ENCODE measurements around the gene CSMD2. TPM values are rescaled to one million over a fixed set of nuclear protein-coding genes. Genes with fewer than 3 reads are reported as not detected.

The CSMD2 gene
- total RNA-seq, 5 donors from 2014 or later (not counting 1 experiment from before 2014, with no cell fraction given), result 0.03 TPM; not detected in 4

GRCh38 chr1:34037856-34038255 is 127.2 kb downstream of the CSMD2 start:
- Mint-ChIP-seq H3K27ac (no peak overlapping the region), H3K36me3 (no peaks in the 10 kb centered on the region), H3K27me3 (no peaks in the 10 kb centered on the region), H3K4me1 (no peaks in the 10 kb centered on the region), H3K9me3 (no peaks in the 10 kb centered on the region), H3K4me3 (no peak overlapping the region)
- WGBS (ENCODE audit: insufficient coverage), result 80% methylated on average over 1 of the region's 7 CpGs
- no peaks in the 10 kb centered on the region for H3K36me3 ChIP-seq (ENCODE audit: control insufficient read depth in 2 of 2, extremely low read depth in 1 of 2, insufficient read depth in 1 of 2, low read length in 1 of 2)
- DNase-seq (no peak), ATAC-seq (replicated peaks in 1 of 4) (no peak)
- no peaks in the 10 kb centered on the region for H3K4me1 ChIP-seq (ENCODE audit: control insufficient read depth in 1 of 2, extremely low read depth in 1 of 2, insufficient read depth in 2 of 2, low read length in 2 of 2)
- ChIA-PET POLR2A (no interaction called here), CTCF (no interaction called here)
- H3K9me3 ChIP-seq, result no peaks in the 10 kb centered on the region
- H3K27me3 ChIP-seq (replicated peaks in 1 of 2; ENCODE audit: control insufficient read depth in 2 of 2, extremely low read depth in 1 of 2, insufficient read depth in 2 of 2, low read length in 1 of 2), result peaks cover 0 to 4% of the 10 kb centered on the region in 2 experiments
- H3K27ac ChIP-seq (ENCODE audit: low read length), result no peak overlapping the region
- H3K4me3 ChIP-seq (ENCODE audit: control insufficient read depth in 1 of 2, extremely low read depth in 1 of 2, low read length in 1 of 2), result no peak overlapping the region

- DNase-seq (no peak), ATAC-seq (replicated peaks in 1 of 4) (no peak)
- 67% methylated on average over 6 of the region's 8 CpGs for WGBS (ENCODE audit: insufficient coverage)
- Mint-ChIP-seq H3K4me1 (no peaks in the 10 kb centered on the region), H3K36me3 (no peaks in the 10 kb centered on the region), H3K27me3 (no peaks in the 10 kb centered on the region), H3K9me3 (no peaks in the 10 kb centered on the region), H3K4me3 (no peak overlapping the region), H3K27ac (no peak overlapping the region)
- no peaks in the 10 kb centered on the region for H3K4me1 ChIP-seq (ENCODE audit: control insufficient read depth in 1 of 2, extremely low read depth in 1 of 2, insufficient read depth in 2 of 2, low read length in 2 of 2)
- H3K9me3 ChIP-seq, result no peaks in the 10 kb centered on the region
- peaks cover 0 to 9% of the 10 kb centered on the region in 2 experiments for H3K27me3 ChIP-seq (replicated peaks in 1 of 2; ENCODE audit: control insufficient read depth in 2 of 2, extremely low read depth in 1 of 2, insufficient read depth in 2 of 2, low read length in 1 of 2)
- ChIA-PET CTCF (no interaction called here), POLR2A (no interaction called here)
- no peaks in the 10 kb centered on the region for H3K36me3 ChIP-seq (ENCODE audit: control insufficient read depth in 2 of 2, extremely low read depth in 1 of 2, insufficient read depth in 1 of 2, low read length in 1 of 2)
- no peak overlapping the region for H3K27ac ChIP-seq (ENCODE audit: low read length)
- H3K4me3 ChIP-seq (ENCODE audit: control insufficient read depth in 1 of 2, extremely low read depth in 1 of 2, low read length in 1 of 2), result no peak overlapping the region
Measured at GRCh38 chr1:34037109-34037508, 127.9 kb downstream of the CSMD2 start.

GRCh38 chr1:34034036-34034435 is 131.0 kb downstream of the CSMD2 start:
- Histone ChIP-seq H3K36me3 (ENCODE audit: control insufficient read depth in 2 of 2, extremely low read depth in 1 of 2, insufficient read depth in 1 of 2, low read length in 1 of 2) (no peaks in the 10 kb centered on the region), H3K27me3 (replicated peaks in 1 of 2; ENCODE audit: control insufficient read depth in 2 of 2, extremely low read depth in 1 of 2, insufficient read depth in 2 of 2, low read length in 1 of 2) (peaks cover 0 to 9% of the 10 kb centered on the region in 2 experiments), H3K27ac (ENCODE audit: low read length) (no peak overlapping the region), H3K4me3 (ENCODE audit: control insufficient read depth in 1 of 2, extremely low read depth in 1 of 2, low read length in 1 of 2) (no peak overlapping the region), H3K4me1 (ENCODE audit: control insufficient read depth in 1 of 2, extremely low read depth in 1 of 2, insufficient read depth in 2 of 2, low read length in 2 of 2) (no peaks in the 10 kb centered on the region), H3K9me3 (no peaks in the 10 kb centered on the region)
- Mint-ChIP-seq H3K36me3 (no peaks in the 10 kb centered on the region), H3K4me3 (no peak overlapping the region), H3K27ac (no peak overlapping the region), H3K4me1 (no peaks in the 10 kb centered on the region), H3K27me3 (peaks cover 0 to 3% of the 10 kb centered on the region in 2 donors), H3K9me3 (no peaks in the 10 kb centered on the region)
- ChIA-PET POLR2A (no interaction called here), CTCF (no interaction called here)
- WGBS (ENCODE audit: insufficient coverage), result no CpG with 5 or more reads among the region's 5 CpGs
- DNase-seq (no peak), ATAC-seq (replicated peaks in 1 of 4) (no peak)

DNA sequence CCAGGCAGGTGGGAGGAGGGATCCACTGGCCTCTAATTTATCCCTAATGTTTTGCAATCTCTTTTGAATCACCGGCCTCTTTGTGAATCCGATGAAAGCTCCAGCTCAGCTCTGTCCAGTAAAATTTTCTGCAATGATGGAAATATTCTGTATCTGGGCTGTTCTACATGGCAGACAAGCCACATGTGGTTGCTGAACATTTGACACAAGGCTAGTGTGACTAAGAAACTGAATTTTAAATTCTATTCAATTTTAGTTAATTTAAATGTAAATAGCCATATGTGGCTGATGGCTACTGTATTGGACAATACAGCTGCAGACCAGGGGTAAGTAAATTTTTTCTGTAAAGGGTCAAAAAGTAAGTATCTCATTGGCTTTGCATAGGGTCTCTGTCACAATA is 135.1 kb downstream of the CSMD2 start:
- CTCF ChIA-PET, result no interaction called here
- H3K4me3 ChIP-seq (ENCODE audit: control insufficient read depth in 1 of 2, extremely low read depth in 1 of 2, low read length in 1 of 2), result no peak overlapping the region
- no peak for ATAC-seq (replicated peaks in 1 of 4)

DNA sequence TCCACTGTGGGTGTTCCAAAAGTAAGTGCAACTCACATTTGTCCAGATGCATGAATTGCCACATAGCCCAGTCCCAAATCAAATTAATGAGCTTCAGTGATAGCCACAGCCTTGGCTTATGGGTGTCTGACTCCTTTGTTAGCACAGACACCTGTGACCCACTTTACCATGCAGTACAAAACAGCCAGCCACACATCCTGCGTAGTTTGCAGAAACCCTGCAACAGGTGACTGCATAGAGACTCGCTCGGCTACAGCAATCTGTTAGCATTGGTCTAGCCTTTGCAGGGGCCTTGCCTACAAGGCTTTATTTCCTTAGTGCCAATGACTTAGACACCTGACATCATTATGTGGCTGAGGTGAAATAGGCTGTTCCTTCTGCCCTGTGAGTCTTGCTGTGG is 135.5 kb downstream of the CSMD2 start:
- POLR2A ChIA-PET, result no interaction called here
- no peak overlapping the region for H3K27ac Mint-ChIP-seq
- no peak for DNase-seq

More for the DNA sequence above, 135.1 kb downstream of the CSMD2 start:
- Mint-ChIP-seq H3K4me1 (no peaks in the 10 kb centered on the region), H3K4me3 (no peak overlapping the region), H3K9me3 (no peaks in the 10 kb centered on the region), H3K27ac (no peak overlapping the region), H3K27me3 (peaks cover 9 to 10% of the 10 kb centered on the region in 2 donors), H3K36me3 (no peaks in the 10 kb centered on the region)
- no peaks in the 10 kb centered on the region for H3K36me3 ChIP-seq (ENCODE audit: control insufficient read depth in 2 of 2, extremely low read depth in 1 of 2, insufficient read depth in 1 of 2, low read length in 1 of 2)
- no peaks in the 10 kb centered on the region for H3K9me3 ChIP-seq
- no peaks in the 10 kb centered on the region for H3K4me1 ChIP-seq (ENCODE audit: control insufficient read depth in 1 of 2, extremely low read depth in 1 of 2, insufficient read depth in 2 of 2, low read length in 2 of 2)
- POLR2A ChIA-PET, result no interaction called here
- H3K27ac ChIP-seq (ENCODE audit: low read length), result no peak overlapping the region
- WGBS (ENCODE audit: insufficient coverage), result 94% methylated on average over 2 of the region's 2 CpGs
- DNase-seq, result no peak
- peaks cover 0 to 10% of the 10 kb centered on the region in 2 experiments for H3K27me3 ChIP-seq (replicated peaks in 1 of 2; ENCODE audit: control insufficient read depth in 2 of 2, extremely low read depth in 1 of 2, insufficient read depth in 2 of 2, low read length in 1 of 2)

DNA sequence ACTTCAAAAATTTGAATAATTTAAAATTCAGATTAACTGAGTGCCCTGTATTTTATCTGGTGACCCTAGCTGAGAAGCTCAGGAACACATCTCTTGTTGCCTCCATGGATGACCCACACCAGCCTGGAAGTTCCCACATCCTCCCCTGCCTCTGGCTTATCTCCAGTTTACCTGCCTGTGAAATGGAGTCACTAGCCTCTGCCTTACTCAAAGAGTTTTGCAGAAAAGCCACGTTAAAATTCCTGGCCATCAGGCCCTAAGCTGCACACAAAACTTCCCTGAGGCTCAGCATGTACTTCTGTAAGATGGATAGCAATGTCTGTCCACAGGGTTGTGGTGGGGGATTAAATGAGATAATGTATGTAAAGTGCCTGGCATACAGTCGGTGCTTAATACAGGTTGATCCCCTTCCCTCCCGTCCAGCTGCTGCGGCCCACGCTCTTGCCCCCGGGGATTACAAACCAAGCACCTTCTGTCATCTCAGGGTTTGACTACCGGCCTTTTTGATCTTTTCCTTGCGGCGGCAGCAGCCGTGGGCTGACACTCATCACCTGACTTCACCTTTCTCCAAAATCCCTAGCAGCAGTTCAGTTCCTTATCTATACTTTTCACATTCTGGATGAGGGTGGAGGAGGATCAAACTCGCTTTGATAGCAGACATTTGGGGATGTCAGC is 136.5 kb downstream of the CSMD2 start:
- no peak overlapping the region for H3K27ac ChIP-seq (ENCODE audit: low read length)
- peaks cover 0 to 10% of the 10 kb centered on the region in 2 experiments for H3K27me3 ChIP-seq (replicated peaks in 1 of 2; ENCODE audit: control insufficient read depth in 2 of 2, extremely low read depth in 1 of 2, insufficient read depth in 2 of 2, low read length in 1 of 2)
- H3K9me3 ChIP-seq, result no peaks in the 10 kb centered on the region
- Mint-ChIP-seq H3K27ac (no peak overlapping the region), H3K4me1 (no peaks in the 10 kb centered on the region), H3K36me3 (no peaks in the 10 kb centered on the region), H3K4me3 (no peak overlapping the region), H3K9me3 (no peaks in the 10 kb centered on the region), H3K27me3 (peaks cover 15% of the 10 kb centered on the region in 2 donors)
- CTCF ChIA-PET, result no interaction called here
- ATAC-seq (replicated peaks in 1 of 4), result no peak
- H3K4me1 ChIP-seq (ENCODE audit: control insufficient read depth in 1 of 2, extremely low read depth in 1 of 2, insufficient read depth in 2 of 2, low read length in 2 of 2), result no peaks in the 10 kb centered on the region
- DNase-seq, result no peak
- POLR2A ChIA-PET, result no interaction called here
- 40% methylated on average over 6 of the region's 11 CpGs for WGBS (ENCODE audit: insufficient coverage)
- no peak overlapping the region for H3K4me3 ChIP-seq (ENCODE audit: control insufficient read depth in 1 of 2, extremely low read depth in 1 of 2, low read length in 1 of 2)
- H3K36me3 ChIP-seq (ENCODE audit: control insufficient read depth in 2 of 2, extremely low read depth in 1 of 2, insufficient read depth in 1 of 2, low read length in 1 of 2), result no peaks in the 10 kb centered on the region

More for the DNA sequence above, 135.5 kb downstream of the CSMD2 start:
- H3K27ac ChIP-seq (ENCODE audit: low read length), result no peak overlapping the region
- H3K36me3 ChIP-seq (ENCODE audit: control insufficient read depth in 2 of 2, extremely low read depth in 1 of 2, insufficient read depth in 1 of 2, low read length in 1 of 2), result no peaks in the 10 kb centered on the region
- no peaks in the 10 kb centered on the region for H3K9me3 Mint-ChIP-seq
- CTCF ChIA-PET, result interaction anchor here in 1 of 2 donors (0.6 kb wide), 1 partner anchor 80 kb away, joined by 4 read pairs; no protein-coding TSS in a partner anchor
- peaks cover 12 to 14% of the 10 kb centered on the region in 2 donors for H3K27me3 Mint-ChIP-seq
- 43% methylated on average over 3 of the region's 3 CpGs for WGBS (ENCODE audit: insufficient coverage)
- H3K4me3 Mint-ChIP-seq, result no peak overlapping the region
- no peaks in the 10 kb centered on the region for H3K9me3 ChIP-seq
- no peaks in the 10 kb centered on the region for H3K4me1 ChIP-seq (ENCODE audit: control insufficient read depth in 1 of 2, extremely low read depth in 1 of 2, insufficient read depth in 2 of 2, low read length in 2 of 2)
- ATAC-seq (replicated peaks in 1 of 4), result peak in 1 of 4 experiments; percentile 27
- no peaks in the 10 kb centered on the region for H3K36me3 Mint-ChIP-seq
- H3K4me3 ChIP-seq (ENCODE audit: control insufficient read depth in 1 of 2, extremely low read depth in 1 of 2, low read length in 1 of 2), result no peak overlapping the region
- no peaks in the 10 kb centered on the region for H3K4me1 Mint-ChIP-seq
- peaks cover 0 to 10% of the 10 kb centered on the region in 2 experiments for H3K27me3 ChIP-seq (replicated peaks in 1 of 2; ENCODE audit: control insufficient read depth in 2 of 2, extremely low read depth in 1 of 2, insufficient read depth in 2 of 2, low read length in 1 of 2)
